ENCODE results near the gene AHI1.

DNA sequence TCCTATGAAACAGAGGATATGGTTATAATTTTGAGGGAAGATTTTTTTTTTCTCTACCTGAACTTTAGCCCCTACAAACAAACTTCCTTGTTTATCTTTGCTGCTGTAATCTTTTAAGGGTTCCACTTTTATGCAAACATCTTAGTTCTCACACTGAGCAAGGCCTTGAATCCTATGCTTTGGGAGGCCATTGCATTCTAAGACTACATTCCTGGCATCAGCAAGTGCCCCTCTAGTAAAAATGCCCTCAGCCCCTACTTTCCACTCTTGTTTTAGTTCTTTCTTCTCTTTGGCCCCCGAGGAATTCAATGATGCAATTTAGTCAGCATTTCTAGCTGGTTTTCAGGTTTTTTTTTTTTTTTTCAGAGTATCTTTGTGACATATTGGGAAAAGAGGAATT is 8.1 kb upstream of the AHI1 start:
- TF ChIP-seq, protein P1, sequence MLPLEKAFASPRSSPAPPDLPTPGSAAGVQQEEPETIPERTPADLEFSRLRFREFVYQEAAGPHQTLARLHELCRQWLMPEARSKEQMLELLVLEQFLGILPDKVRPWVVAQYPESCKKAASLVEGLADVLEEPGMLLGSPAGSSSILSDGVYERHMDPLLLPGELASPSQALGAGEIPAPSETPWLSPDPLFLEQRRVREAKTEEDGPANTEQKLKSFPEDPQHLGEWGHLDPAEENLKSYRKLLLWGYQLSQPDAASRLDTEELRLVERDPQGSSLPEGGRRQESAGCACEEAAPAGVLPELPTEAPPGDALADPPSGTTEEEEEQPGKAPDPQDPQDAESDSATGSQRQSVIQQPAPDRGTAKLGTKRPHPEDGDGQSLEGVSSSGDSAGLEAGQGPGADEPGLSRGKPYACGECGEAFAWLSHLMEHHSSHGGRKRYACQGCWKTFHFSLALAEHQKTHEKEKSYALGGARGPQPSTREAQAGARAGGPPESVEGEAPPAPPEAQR (tag by site-specific recombination; IDR thresholded peaks at IDR 0.05): no peak
- TF ChIP-seq ZBTB7A (tag by site-specific recombination; IDR thresholded peaks at IDR 0.05; ENCODE audit: low read depth): no peak
- TF ChIP-seq, protein P2, sequence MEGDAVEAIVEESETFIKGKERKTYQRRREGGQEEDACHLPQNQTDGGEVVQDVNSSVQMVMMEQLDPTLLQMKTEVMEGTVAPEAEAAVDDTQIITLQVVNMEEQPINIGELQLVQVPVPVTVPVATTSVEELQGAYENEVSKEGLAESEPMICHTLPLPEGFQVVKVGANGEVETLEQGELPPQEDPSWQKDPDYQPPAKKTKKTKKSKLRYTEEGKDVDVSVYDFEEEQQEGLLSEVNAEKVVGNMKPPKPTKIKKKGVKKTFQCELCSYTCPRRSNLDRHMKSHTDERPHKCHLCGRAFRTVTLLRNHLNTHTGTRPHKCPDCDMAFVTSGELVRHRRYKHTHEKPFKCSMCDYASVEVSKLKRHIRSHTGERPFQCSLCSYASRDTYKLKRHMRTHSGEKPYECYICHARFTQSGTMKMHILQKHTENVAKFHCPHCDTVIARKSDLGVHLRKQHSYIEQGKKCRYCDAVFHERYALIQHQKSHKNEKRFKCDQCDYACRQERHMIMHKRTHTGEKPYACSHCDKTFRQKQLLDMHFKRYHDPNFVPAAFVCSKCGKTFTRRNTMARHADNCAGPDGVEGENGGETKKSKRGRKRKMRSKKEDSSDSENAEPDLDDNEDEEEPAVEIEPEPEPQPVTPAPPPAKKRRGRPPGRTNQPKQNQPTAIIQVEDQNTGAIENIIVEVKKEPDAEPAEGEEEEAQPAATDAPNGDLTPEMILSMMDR (tag by site-specific recombination; IDR thresholded peaks at IDR 0.05): no peak
- TF ChIP-seq ZNF121 (tag by site-specific recombination; IDR thresholded peaks at IDR 0.05): no peak
- TF ChIP-seq, protein P3, sequence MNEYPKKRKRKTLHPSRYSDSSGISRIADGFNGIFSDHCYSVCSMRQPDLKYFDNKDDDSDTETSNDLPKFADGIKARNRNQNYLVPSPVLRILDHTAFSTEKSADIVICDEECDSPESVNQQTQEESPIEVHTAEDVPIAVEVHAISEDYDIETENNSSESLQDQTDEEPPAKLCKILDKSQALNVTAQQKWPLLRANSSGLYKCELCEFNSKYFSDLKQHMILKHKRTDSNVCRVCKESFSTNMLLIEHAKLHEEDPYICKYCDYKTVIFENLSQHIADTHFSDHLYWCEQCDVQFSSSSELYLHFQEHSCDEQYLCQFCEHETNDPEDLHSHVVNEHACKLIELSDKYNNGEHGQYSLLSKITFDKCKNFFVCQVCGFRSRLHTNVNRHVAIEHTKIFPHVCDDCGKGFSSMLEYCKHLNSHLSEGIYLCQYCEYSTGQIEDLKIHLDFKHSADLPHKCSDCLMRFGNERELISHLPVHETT (tag by site-specific recombination; IDR thresholded peaks at IDR 0.05): no peak
- TF ChIP-seq ZNF76 (tag by site-specific recombination; IDR thresholded peaks at IDR 0.05; ENCODE audit: borderline replicate concordance, low read depth): no peak
- TF ChIP-seq ZNF596 (tag by site-specific recombination; IDR thresholded peaks at IDR 0.05): no peak
- no peak for TF ChIP-seq ZFP41 (tag by site-specific recombination; IDR thresholded peaks at IDR 0.05; ENCODE audit: borderline replicate concordance)
- no peak for TF ChIP-seq ZNF184 (tag by site-specific recombination; IDR thresholded peaks at IDR 0.05)
- TF ChIP-seq, protein P4, sequence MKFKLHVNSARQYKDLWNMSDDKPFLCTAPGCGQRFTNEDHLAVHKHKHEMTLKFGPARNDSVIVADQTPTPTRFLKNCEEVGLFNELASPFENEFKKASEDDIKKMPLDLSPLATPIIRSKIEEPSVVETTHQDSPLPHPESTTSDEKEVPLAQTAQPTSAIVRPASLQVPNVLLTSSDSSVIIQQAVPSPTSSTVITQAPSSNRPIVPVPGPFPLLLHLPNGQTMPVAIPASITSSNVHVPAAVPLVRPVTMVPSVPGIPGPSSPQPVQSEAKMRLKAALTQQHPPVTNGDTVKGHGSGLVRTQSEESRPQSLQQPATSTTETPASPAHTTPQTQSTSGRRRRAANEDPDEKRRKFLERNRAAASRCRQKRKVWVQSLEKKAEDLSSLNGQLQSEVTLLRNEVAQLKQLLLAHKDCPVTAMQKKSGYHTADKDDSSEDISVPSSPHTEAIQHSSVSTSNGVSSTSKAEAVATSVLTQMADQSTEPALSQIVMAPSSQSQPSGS (tag by site-specific recombination; IDR thresholded peaks at IDR 0.05; ENCODE audit: low read depth): no peak
- no peak for TF ChIP-seq ZNF202 (tag by site-specific recombination; IDR thresholded peaks at IDR 0.05; ENCODE audit: borderline replicate concordance)
- TF ChIP-seq, protein P5, sequence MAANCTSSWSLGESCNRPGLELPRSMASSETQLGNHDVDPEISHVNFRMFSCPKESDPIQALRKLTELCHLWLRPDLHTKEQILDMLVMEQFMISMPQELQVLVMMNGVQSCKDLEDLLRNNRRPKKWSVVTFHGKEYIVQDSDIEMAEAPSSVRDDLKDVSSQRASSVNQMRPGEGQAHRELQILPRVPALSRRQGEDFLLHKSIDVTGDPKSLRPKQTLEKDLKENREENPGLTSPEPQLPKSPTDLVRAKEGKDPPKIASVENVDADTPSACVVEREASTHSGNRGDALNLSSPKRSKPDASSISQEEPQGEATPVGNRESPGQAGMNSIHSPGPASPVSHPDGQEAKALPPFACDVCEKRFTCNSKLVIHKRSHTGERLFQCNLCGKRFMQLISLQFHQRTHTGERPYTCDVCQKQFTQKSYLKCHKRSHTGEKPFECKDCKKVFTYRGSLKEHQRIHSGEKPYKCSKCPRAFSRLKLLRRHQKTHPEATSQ (tag by site-specific recombination; IDR thresholded peaks at IDR 0.05): no peak

Data from HEK293 (cell line).